GM12875 (cell line): ENCODE measurements around the gene APOBEC3H.

Source experiments
- H3K4me3 ChIP-seq: one replicate; pipeline ENCODE4 v1.5.1; 2011; ENCODE audit warnings: low read depth, low read length, control low read depth
- TF ChIP-seq, protein P1 (sequence below): IDR thresholded peaks from 2 replicates; pipeline ENCODE4 v1.5.1; 2011; ENCODE audit warnings: low read depth, mild to moderate bottlenecking, control low read depth, inconsistent platforms, low read length, moderate library complexity, borderline replicate concordance; ENCODE audit not compliant: insufficient read depth

The APOBEC3H gene

DNA sequence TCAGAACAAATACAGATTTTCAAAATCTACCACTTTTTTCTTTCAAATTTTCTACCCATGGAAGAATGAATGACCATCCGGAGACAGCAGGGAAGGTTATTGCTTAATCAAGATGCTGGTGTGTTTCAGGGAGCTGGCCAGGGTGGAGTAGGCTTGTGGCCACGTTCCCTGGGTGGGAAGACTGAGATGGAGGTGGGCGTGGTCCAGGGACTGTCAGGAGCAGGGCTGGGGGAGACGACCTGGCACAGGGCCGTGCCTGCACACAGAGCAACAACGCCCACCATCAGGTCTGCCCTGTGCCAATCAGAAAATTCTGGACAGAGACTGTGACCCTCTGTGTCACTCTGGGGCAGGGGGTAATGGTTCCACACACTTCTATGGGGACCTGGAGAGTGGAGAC lies 7.1 kb upstream of the APOBEC3H start:
- TF ChIP-seq, protein P1, sequence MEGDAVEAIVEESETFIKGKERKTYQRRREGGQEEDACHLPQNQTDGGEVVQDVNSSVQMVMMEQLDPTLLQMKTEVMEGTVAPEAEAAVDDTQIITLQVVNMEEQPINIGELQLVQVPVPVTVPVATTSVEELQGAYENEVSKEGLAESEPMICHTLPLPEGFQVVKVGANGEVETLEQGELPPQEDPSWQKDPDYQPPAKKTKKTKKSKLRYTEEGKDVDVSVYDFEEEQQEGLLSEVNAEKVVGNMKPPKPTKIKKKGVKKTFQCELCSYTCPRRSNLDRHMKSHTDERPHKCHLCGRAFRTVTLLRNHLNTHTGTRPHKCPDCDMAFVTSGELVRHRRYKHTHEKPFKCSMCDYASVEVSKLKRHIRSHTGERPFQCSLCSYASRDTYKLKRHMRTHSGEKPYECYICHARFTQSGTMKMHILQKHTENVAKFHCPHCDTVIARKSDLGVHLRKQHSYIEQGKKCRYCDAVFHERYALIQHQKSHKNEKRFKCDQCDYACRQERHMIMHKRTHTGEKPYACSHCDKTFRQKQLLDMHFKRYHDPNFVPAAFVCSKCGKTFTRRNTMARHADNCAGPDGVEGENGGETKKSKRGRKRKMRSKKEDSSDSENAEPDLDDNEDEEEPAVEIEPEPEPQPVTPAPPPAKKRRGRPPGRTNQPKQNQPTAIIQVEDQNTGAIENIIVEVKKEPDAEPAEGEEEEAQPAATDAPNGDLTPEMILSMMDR = no peak
- no peak overlapping the region for H3K4me3 ChIP-seq

DNA sequence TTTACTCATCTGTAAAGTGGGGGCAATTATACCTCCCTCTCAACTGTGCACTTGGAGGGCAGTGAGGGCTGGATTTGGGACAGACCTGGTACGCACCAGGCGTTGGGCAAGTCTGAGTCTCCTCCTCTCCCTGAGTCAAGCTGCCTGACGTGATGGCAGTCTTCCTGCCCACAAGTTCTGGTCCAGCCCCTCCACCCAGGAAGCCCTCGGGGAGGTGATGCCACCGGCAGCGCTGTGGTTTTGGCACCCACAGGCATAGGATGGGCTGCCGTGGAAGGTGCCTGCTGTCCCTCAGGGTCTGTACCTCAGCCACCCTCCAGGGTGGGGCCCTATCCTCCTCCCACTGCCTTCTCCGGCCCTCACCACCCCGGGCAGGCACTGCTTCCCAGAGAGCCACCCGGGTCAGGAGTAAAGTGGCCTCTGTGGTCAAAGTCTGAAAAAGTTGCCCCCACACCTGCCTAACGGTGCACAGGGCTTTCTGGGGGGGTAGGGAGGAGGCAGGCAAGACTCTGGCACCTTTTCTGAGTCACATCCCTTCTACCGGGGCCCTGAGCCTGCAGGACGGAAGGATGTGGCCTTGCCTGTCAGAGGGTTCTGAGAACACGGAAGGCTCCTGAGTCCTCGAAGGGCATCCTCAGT lies 6.5 kb upstream of the APOBEC3H start:
- H3K4me3 ChIP-seq = no peak overlapping the region
- TF ChIP-seq, protein P1 = no peak

DNA sequence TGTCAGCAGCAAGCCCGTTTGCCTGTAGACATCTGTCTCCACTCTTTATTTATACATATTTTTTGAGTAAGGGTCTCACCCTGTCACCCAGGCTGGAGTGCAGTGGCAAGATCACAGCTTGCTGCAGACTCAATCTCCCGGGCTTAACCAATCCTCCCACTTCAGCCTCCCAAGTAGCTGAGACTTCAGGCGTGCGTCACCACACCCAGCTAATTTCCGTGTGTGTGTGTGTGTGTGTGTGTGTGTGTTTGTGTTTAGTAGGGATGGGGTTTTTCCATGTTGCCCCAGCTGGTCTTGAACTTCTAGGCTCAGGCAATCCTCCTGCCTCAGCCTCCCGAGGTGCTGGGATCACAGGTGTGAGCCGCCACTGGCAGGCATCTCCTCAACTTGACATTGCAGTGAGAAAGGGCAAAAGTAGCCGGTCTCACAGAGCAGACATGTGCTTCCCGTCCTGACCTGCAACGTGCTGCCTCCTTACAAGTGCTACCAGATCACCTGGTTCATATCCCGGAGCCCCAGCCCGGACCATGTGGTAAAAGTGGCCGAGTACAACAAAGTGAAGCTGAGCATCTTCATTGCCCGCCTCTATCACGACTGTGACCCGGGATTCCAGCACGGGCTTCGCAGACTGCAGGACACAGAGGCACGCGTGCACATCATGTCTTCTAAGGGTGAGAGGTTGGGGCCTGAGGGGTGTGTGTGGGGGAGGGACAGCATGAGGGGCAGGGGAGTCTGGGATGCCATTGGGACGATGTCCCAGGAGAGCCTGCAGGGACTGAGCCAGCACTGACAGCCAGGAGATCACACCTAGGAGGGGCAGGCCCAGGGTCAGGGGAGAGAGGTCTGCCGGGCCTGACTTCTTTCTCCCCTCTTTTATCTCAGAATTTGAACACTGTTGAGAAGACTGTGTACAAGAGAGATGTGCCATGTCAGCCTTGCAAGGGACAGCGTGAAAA lies 5.6 kb upstream of the APOBEC3H start:
- no peak overlapping the region for H3K4me3 ChIP-seq
- TF ChIP-seq, protein P1 = no peak

DNA sequence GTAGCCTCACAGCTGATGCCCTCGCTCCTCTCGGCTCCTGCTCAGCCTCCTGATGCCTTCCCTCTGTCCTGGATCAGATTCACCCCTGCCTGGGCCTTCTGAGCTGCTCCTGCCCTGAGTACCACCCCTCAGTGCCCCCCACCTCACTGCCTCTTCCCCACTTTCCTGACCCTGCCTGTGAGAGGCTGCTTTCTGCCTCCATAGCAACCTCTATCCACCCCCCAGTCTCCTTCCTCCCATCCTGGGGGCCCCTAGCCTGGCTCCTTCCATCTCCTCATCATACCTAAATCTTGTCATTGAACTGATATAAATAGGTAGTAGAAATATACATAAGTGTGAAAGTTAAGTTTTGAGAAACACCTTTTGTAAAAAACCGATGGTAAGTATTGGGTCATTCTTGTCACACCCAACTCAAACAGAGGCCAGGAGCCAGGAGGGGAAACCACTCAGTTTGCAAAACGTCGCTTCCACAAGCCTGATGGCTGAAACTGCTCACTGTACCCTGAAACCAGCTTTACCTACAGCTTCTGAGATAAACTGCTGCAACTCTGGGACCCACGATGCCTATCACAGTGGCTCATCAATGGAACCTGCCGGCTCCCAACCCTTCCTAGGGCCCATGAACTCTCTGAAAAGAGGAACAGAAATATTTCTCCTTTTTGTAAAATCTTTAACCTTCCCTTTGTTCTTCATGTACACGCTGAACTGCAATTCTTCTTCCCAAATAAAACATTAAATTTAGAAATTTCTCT lies 4.8 kb upstream of the APOBEC3H start:
- TF ChIP-seq, protein P1 = no peak
- no peak overlapping the region for H3K4me3 ChIP-seq

DNA sequence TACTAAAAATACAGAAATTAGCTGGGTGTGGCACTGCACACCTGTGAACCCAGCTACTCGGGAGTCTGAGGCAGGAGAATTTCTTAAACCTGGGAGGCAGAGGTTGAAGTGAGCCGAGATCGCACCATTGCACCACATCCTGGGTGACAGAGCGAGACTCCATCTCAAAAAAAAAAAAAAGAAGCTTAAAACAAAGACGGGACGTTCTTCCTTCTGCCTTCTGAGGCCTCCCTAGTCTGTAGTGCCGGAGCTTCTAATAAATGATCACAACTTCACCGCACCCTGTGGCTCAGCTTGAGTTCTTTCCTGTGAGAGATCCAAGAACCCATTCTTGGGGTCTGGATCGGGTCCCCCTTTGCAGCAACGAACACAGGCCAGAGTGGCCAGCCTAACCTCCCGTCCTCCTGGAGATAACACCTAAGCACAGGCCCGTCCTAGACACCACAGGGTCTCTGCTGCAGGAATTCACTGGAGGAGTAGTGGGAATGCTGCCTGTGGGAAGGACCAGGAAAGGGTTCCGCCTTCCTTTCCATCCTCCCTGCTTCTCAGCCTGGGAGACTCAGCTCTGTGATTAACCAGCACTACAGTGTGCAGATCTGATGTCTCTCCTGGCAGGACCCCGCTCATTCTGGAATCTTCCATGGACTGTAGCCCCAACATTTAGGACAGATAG lies 2.2 kb upstream of the APOBEC3H start:
- TF ChIP-seq, protein P1 = no peak
- no peak overlapping the region for H3K4me3 ChIP-seq

DNA sequence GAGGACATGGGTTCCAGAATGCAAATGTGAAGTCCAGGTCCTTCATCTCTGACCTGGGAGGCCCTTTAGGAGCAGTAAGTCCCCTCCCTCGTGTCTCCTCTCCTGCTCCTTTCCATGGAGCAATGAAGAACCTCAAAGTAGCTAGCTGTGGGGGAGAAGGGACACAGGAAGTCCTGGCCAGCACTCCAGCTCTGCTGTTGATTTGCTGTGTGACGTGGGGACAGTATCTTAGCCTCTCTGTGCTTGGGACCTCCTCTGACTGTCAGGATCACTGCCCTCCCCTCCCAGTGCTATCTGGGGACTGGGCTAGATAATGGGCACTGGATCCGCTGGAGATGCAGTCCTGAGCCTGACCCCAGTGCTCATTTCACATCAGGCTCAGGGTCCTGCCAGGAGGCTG lies 1.1 kb upstream of the APOBEC3H start:
- TF ChIP-seq, protein P1 = no peak
- no peak overlapping the region for H3K4me3 ChIP-seq
